Activated T-cell treated with anti-CD3 and anti-CD28 coated beads, Interleukin-2, amount 50 U/mL, for 72 hours (primary cell): Measurements from ENCODE around the gene PRKCG. TPM values are rescaled to one million over a fixed set of nuclear protein-coding genes. Genes with fewer than 3 reads are reported as not detected.
A peak's percentile ranks its signal among the peaks of the same experiment; 100 is the strongest.

Source experiments
- ATAC-seq, 2 donors: fragments of 150-1000 bp; cut with Tn5 transposase; replicated peaks in 1 of 2; 2 replicates each; pipeline ENCODE4 v1.10.0; 2021; ENCODE audit warnings: moderate library complexity in 2 of 2, mild to moderate bottlenecking in 1 of 2
- DNase-seq, 2 donors: peaks; one replicate each; pipeline ENCODE4 v3.0.0; 2021 to 2022; ENCODE audit warnings: mixed read lengths in 1 of 2
- H3K27ac Mint-ChIP-seq: one replicate; pipeline ENCODE4 v1.8.0; 2022; ENCODE audit warnings: mild to moderate bottlenecking, moderate library complexity, mixed read lengths
- H3K27me3 Mint-ChIP-seq: one replicate; pipeline ENCODE4 v1.8.0; 2022; ENCODE audit warnings: low read depth, mixed read lengths
- H3K36me3 Mint-ChIP-seq, 2 donors: one replicate each; pipeline ENCODE4 v1.8.0; 2022; ENCODE audit warnings: mixed read lengths in 2 of 2, mild to moderate bottlenecking in 1 of 2; ENCODE audit not compliant: insufficient read depth in 2 of 2
- H3K4me1 Mint-ChIP-seq: one replicate; pipeline ENCODE4 v1.8.0; 2022; ENCODE audit warnings: low read depth, mixed read lengths
- H3K4me3 Mint-ChIP-seq, 2 donors: one replicate each; pipeline ENCODE4 v1.8.0; 2022; ENCODE audit warnings: mild to moderate bottlenecking in 2 of 2, mixed read lengths in 2 of 2, moderate library complexity in 2 of 2
- H3K9me3 Mint-ChIP-seq, 2 donors: one replicate each; pipeline ENCODE4 v1.8.0; 2022; ENCODE audit warnings: mixed read lengths in 2 of 2
- total RNA-seq, 2 donors: library from RNA; stranded (reverse); gene quantifications; one replicate each; pipeline ENCODE4 v1.2.3, GENCODE V29; 2022

Gene PRKCG
- total RNA-seq, 2 donors from 2014 or later: not detected

DNA sequence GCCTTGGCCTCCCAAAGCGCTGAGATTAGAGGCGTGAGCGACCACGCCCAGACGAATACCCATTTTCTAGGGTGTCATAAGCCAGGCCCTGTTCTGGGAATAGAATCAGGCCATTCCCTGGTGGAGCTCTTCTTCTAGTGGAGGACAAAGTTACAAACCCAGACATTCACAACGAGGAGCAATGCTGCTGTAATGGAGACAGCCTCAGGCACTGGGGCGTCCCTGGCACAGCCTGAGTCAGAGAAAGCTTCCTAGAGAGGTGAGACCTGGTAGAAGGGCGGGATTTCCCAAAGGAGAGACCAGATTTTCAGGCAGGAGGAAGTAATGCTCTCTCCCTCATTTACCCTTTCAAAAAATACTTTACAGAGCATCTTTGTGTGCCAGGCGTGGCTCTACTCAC lies 12.7 kb downstream of the PRKCG start:
- no peak for DNase-seq
- ATAC-seq: no peak
- Mint-ChIP-seq H3K36me3 (no peaks in the 10 kb centered on the region), H3K4me1 (peaks cover 9% of the 10 kb centered on the region), H3K27me3 (peaks cover 67% of the 10 kb centered on the region), H3K4me3 (no peak overlapping the region), H3K9me3 (no peaks in the 10 kb centered on the region), H3K27ac (no peak overlapping the region)

DNA sequence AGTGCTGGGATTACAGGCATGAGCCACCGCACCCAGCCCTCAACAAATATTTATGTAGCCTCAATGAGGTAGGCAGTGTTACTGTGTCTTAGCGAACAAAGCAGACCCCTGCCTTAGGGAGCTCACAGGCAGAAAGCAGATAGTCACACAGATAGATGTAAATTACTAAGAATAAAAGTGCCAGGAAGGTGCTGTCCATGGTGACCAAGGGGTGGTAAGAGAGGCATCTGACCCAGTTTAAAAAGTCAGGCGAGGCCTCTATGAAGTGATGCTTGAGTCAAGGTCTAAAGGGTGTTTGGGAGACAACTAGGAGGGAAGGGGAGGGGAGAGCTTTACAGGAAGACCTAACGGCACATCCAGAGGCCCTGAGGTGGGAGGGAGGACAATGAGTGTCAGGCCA lies 14.7 kb downstream of the PRKCG start:
- no peaks in the 10 kb centered on the region for H3K36me3 Mint-ChIP-seq
- no peaks in the 10 kb centered on the region for H3K9me3 Mint-ChIP-seq
- peaks cover 9% of the 10 kb centered on the region for H3K4me1 Mint-ChIP-seq
- peaks cover 59% of the 10 kb centered on the region for H3K27me3 Mint-ChIP-seq
- DNase-seq (no peak), ATAC-seq (no peak)
- H3K4me3 Mint-ChIP-seq: no peak overlapping the region
- no peak overlapping the region for H3K27ac Mint-ChIP-seq

GRCh38 chr19:53897459-53897858 lies 15.5 kb downstream of the PRKCG start:
- DNase-seq: no peak
- ATAC-seq: no peak
- no peak overlapping the region for H3K4me3 Mint-ChIP-seq
- no peaks in the 10 kb centered on the region for H3K9me3 Mint-ChIP-seq
- no peak overlapping the region for H3K27ac Mint-ChIP-seq
- H3K36me3 Mint-ChIP-seq: no peaks in the 10 kb centered on the region
- H3K27me3 Mint-ChIP-seq: peaks cover 57% of the 10 kb centered on the region
- H3K4me1 Mint-ChIP-seq: peaks cover 9% of the 10 kb centered on the region

GRCh38 chr19:53898166-53898565 lies 16.2 kb downstream of the PRKCG start:
- Mint-ChIP-seq H3K36me3 (no peaks in the 10 kb centered on the region), H3K4me3 (no peak overlapping the region), H3K4me1 (peaks cover 9% of the 10 kb centered on the region), H3K9me3 (no peaks in the 10 kb centered on the region), H3K27me3 (peaks cover 53% of the 10 kb centered on the region), H3K27ac (no peak overlapping the region)
- DNase-seq (no peak), ATAC-seq (no peak)

DNA sequence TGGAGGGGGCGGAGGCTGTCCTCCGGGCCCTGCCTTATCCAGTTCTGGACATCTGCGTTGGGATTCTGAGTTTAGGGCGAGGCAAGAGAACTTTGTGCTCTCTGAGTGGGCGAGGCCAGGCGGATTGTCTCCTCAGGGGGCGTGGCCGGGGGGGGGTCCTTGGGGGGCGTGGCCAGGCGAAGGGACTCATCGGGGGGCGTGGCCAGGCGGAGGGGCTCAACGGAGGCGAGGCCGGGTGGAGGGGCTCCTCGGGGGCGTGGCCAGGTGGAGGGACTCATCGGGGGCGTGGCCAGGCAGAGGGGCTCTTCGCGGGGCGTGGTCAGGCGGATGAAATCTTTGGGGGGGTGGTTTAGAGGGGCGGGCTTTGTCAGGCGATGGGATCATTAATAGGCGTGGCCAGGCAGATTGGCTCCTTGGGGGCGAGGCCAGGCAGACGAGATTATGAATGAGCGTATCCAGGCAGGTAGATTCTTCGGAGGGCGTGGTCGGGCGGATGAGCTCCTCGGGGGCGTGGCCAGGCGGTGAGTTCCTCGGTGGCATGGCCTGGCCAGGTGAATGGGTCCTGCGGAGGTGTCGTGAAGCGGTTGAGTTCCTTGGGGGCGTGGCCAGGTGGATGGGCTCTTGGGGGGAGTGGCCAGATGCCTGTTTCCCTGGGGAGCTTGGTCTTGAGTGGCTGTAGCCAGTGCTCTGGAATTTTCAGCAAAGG lies 16.8 kb downstream of the PRKCG start:
- DNase-seq (no peak), ATAC-seq (no peak)
- H3K27me3 Mint-ChIP-seq: peaks cover 53% of the 10 kb centered on the region
- H3K27ac Mint-ChIP-seq: no peak overlapping the region
- H3K4me3 Mint-ChIP-seq: no peak overlapping the region
- H3K36me3 Mint-ChIP-seq: no peaks in the 10 kb centered on the region
- no peaks in the 10 kb centered on the region for H3K9me3 Mint-ChIP-seq
- H3K4me1 Mint-ChIP-seq: peaks cover 9% of the 10 kb centered on the region

- Mint-ChIP-seq H3K36me3 (no peaks in the 10 kb centered on the region), H3K27me3 (peaks cover 55% of the 10 kb centered on the region), H3K4me3 (no peak overlapping the region), H3K9me3 (no peaks in the 10 kb centered on the region), H3K4me1 (peaks cover 9% of the 10 kb centered on the region), H3K27ac (no peak overlapping the region)
- DNase-seq (no peak), ATAC-seq (no peak)
Measured at GRCh38 chr19:53900191-53900860, 18.3 kb downstream of the PRKCG start.

- Mint-ChIP-seq H3K36me3 (no peaks in the 10 kb centered on the region), H3K27ac (no peak overlapping the region), H3K4me3 (no peak overlapping the region), H3K9me3 (no peaks in the 10 kb centered on the region), H3K27me3 (peaks cover 60% of the 10 kb centered on the region), H3K4me1 (peaks cover 28% of the 10 kb centered on the region)
- peak; percentile 36 to 40 for DNase-seq
- ATAC-seq: no peak
Measured at GRCh38 chr19:53903055-53903680, 21.2 kb downstream of the PRKCG start.

DNA sequence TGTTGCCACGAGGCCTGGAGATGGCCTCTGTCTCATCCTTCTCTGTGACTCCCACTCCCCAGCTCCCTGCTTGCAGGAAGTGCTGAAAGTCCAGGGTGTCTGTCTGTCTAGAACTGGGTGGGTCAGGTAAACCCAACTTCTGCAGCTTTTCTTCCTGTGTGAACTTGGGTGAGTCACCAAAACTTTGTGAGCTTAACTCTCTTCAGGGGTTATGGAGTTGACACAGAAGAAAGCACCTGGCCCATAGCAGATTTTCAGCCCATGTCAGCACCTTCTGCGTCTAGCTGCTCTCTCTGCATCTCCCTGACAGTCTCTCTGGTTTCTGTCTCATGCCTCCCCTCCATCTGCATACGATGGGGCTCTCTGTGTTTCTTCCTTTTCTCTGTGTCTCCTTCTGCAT lies 22.9 kb downstream of the PRKCG start:
- no peak overlapping the region for H3K27ac Mint-ChIP-seq
- H3K4me1 Mint-ChIP-seq: peaks cover 32% of the 10 kb centered on the region
- no peak for DNase-seq
- H3K27me3 Mint-ChIP-seq: peaks cover 65% of the 10 kb centered on the region
- H3K9me3 Mint-ChIP-seq: no peaks in the 10 kb centered on the region
- H3K4me3 Mint-ChIP-seq: no peak overlapping the region
- no peak for ATAC-seq
- peaks cover 0 to 2% of the 10 kb centered on the region in 2 donors for H3K36me3 Mint-ChIP-seq

DNA sequence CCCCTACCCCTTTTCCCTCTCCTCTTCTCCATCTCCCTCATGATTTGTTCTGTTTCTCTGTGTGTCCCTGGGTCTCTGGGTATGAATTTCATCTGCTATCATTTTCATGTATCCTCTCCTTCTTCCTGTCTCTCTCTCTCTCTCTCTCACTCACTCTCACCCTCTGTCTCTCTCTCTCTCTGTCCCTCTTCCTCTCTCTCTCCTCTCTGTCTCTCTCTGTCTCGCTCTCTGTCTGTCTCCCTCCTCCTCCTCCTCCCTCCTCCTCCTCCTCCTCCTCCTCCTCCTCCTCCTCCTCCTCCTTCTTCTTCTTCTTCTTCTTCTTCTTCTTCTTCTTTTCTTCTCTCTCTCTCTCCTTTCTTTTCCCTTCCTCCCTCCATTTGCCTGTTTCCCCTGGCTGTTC lies 23.8 kb downstream of the PRKCG start:
- DNase-seq: no peak
- Mint-ChIP-seq H3K4me3 (no peak overlapping the region), H3K27me3 (peaks cover 74% of the 10 kb centered on the region), H3K9me3 (no peaks in the 10 kb centered on the region), H3K4me1 (peaks cover 32% of the 10 kb centered on the region), H3K27ac (no peak overlapping the region), H3K36me3 (peaks cover 0 to 2% of the 10 kb centered on the region in 2 donors)
- ATAC-seq: no peak

GRCh38 chr19:53906211-53907192 lies 24.5 kb downstream of the PRKCG start:
- Mint-ChIP-seq H3K27ac (no peak overlapping the region), H3K36me3 (peaks cover 0 to 2% of the 10 kb centered on the region in 2 donors), H3K9me3 (no peaks in the 10 kb centered on the region), H3K27me3 (peaks cover 81% of the 10 kb centered on the region), H3K4me1 (peaks cover 32% of the 10 kb centered on the region), H3K4me3 (peak overlapping the region in 1 of 2 donors; percentile 44)
- ATAC-seq (peak; percentile 56 to 57), DNase-seq (peak; percentile 79 to 81)

DNA sequence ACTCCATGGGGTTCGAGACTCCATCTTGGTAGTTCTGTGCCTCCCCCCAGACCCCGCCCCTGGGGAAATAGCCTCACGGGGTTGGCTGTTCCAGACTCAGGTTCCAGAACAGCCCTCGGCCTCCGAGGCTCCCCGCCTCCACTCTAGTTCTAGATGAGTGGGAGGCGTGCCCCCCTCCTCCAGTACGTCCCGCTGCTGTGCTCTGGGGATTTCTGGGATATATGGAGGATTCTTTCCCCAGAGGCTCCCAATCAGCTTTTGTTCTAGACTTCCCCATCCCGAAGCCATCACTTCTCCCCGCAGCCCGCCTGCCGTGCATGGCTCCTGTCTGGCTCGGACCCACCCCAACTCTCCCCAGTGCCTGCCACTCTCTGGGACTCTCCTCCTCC lies 25.2 kb downstream of the PRKCG start:
- no peak for ATAC-seq
- Mint-ChIP-seq H3K4me1 (peaks cover 32% of the 10 kb centered on the region), H3K9me3 (no peaks in the 10 kb centered on the region), H3K4me3 (peak overlapping the region; percentile 30 to 44), H3K27ac (no peak overlapping the region), H3K27me3 (peaks cover 86% of the 10 kb centered on the region), H3K36me3 (peaks cover 0 to 2% of the 10 kb centered on the region in 2 donors)
- DNase-seq: no peak

GRCh38 chr19:53907690-53908089 lies 25.7 kb downstream of the PRKCG start:
- DNase-seq (no peak), ATAC-seq (peak; percentile 9 to 10)
- Mint-ChIP-seq H3K36me3 (peaks cover 0 to 2% of the 10 kb centered on the region in 2 donors), H3K9me3 (no peaks in the 10 kb centered on the region), H3K27ac (no peak overlapping the region), H3K27me3 (peaks cover 83% of the 10 kb centered on the region), H3K4me1 (peaks cover 32% of the 10 kb centered on the region), H3K4me3 (peak overlapping the region; percentile 30 to 31)
